Kidney epithelial cell (primary cell): ENCODE results near the gene UQCC5. TPM values are rescaled to one million over a fixed set of nuclear protein-coding genes. Genes with fewer than 3 reads are reported as not detected.

ENCODE experiments used
- DNase-seq: peaks from one replicate; pipeline ENCODE4 v3.0.0-alpha.2; 2010; ENCODE audit warnings: low read depth
- H3K27me3 ChIP-seq: 2 replicates; pipeline ENCODE4 v1.6.0; 2011; ENCODE audit warnings: low read length; ENCODE audit not compliant: control insufficient read depth, insufficient read depth
- H3K36me3 ChIP-seq: 2 replicates; pipeline ENCODE4 v1.5.1; 2011; ENCODE audit warnings: low read length; ENCODE audit not compliant: control insufficient read depth, insufficient read depth
- H3K4me3 ChIP-seq: 2 replicates; pipeline ENCODE4 v1.5.1; 2011; ENCODE audit warnings: low read depth, mild to moderate bottlenecking, control low read depth, low read length
- CTCF ChIP-seq: IDR thresholded peaks from 2 replicates; pipeline ENCODE4 v1.5.1; 2011; ENCODE audit warnings: mild to moderate bottlenecking, moderate library complexity, low read length, control low read depth, inconsistent platforms; ENCODE audit not compliant: insufficient read depth, poor library complexity, severe bottlenecking
- total RNA-seq: library from RNA; depleted of rRNA; stranded (reverse); fragments of >200 nt; gene quantifications from 2 replicates; pipeline ENCODE4 v1.2.3, GENCODE V29; 2015

Gene UQCC5
- total RNA-seq, 1 donor from 2014 or later: 97.6 TPM

GRCh38 chr3:52574056-52574965, 37.9 kb downstream of the UQCC5 start:
- DNase-seq: no peak
- Histone ChIP-seq H3K36me3 (no peaks in the 10 kb centered on the region), H3K27me3 (no peaks in the 10 kb centered on the region), H3K4me3 (no peak overlapping the region)
- TF ChIP-seq CTCF: no peak

Other genes starting within 250 kb of the UQCC5 start
- gene GLYCTK, start 248.8 kb upstream of the UQCC5 start, total RNA-seq: 13.2 and 13.5 TPM in 2 replicates
- 0.96 and 2.9 TPM in 2 replicates for gene DNAH1, start 220.3 kb upstream of the UQCC5 start, total RNA-seq
- gene BAP1, start 126.6 kb upstream of the UQCC5 start, total RNA-seq: 98.7 and 115 TPM in 2 replicates
- 3.1 and 3.9 TPM in 2 replicates for gene PHF7, start 125.9 kb upstream of the UQCC5 start, total RNA-seq
- gene SEMA3G, start 91.5 kb upstream of the UQCC5 start, total RNA-seq: 0.21 TPM in 1 of 2 replicates, not detected in the other
- 1.4 and 5.7 TPM in 2 replicates for gene TNNC1, start 82.6 kb upstream of the UQCC5 start, total RNA-seq
- gene NISCH, start 81.0 kb upstream of the UQCC5 start, total RNA-seq: 62.5 and 65.4 TPM in 2 replicates
- gene STAB1, start 41.3 kb upstream of the UQCC5 start, total RNA-seq: 0.42 and 1.1 TPM in 2 replicates
- gene NT5DC2, start 2.7 kb upstream of the UQCC5 start, total RNA-seq: 192 and 223 TPM in 2 replicates
- gene PBRM1, start 149.3 kb downstream of the UQCC5 start, total RNA-seq: 74.2 and 89.5 TPM in 2 replicates
- gene GNL3, start 149.4 kb downstream of the UQCC5 start, total RNA-seq: 109 and 135 TPM in 2 replicates
- 40.9 and 45.9 TPM in 2 replicates for gene GLT8D1, start 169.2 kb downstream of the UQCC5 start, total RNA-seq
- gene SPCS1, start 169.5 kb downstream of the UQCC5 start, total RNA-seq: 199 and 237 TPM in 2 replicates
- gene NEK4, start 234.3 kb downstream of the UQCC5 start, total RNA-seq: 18.5 and 24.2 TPM in 2 replicates
- not detected in 2 replicates for gene ITIH1, start 241.0 kb downstream of the UQCC5 start, total RNA-seq